Breast epithelium (tissue), 3 donors: ENCODE measurements around the gene KIAA0825.

Experiments used
- POLR2A ChIP-seq: fragments of 450-650 bp; IDR thresholded peaks from one replicate; pipeline ENCODE4 v1.6.1; 2016; ENCODE audit warnings: antibody characterized with exemption, mild to moderate bottlenecking, moderate library complexity
- TF ChIP-seq, protein P1 (sequence below), 3 donors: fragments of 450-650 bp; IDR thresholded peaks; one replicate each; pipeline ENCODE4 v1.5.1; 2016 to 2017; ENCODE audit warnings: antibody characterized with exemption in 3 of 3, mild to moderate bottlenecking in 3 of 3, moderate library complexity in 3 of 3

DNA sequence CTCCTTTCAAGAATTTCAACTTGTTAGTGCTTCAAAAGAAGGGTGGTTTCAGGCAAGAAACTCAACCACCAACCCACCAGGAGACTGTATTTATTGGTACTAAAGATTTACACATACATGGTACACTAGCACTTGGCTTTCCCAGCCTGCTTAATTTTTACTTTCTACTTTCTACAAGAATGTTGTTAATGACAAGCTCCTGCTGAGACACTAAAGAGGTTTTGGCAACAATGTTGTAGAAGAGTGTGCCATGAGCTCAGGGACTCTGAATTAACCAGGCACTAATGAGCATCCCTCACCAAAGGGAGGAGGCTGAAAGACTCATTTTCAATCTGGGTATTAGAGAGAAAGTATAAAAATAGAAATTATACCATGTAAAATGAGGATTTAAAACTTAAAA lies 195.0 kb downstream of the KIAA0825 start:
- no peak for TF ChIP-seq POLR2A
- TF ChIP-seq, protein P1, sequence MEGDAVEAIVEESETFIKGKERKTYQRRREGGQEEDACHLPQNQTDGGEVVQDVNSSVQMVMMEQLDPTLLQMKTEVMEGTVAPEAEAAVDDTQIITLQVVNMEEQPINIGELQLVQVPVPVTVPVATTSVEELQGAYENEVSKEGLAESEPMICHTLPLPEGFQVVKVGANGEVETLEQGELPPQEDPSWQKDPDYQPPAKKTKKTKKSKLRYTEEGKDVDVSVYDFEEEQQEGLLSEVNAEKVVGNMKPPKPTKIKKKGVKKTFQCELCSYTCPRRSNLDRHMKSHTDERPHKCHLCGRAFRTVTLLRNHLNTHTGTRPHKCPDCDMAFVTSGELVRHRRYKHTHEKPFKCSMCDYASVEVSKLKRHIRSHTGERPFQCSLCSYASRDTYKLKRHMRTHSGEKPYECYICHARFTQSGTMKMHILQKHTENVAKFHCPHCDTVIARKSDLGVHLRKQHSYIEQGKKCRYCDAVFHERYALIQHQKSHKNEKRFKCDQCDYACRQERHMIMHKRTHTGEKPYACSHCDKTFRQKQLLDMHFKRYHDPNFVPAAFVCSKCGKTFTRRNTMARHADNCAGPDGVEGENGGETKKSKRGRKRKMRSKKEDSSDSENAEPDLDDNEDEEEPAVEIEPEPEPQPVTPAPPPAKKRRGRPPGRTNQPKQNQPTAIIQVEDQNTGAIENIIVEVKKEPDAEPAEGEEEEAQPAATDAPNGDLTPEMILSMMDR (IDR thresholded peaks at IDR 0.05): no peak
